Body of pancreas (tissue), 4 donors: Measurements from ENCODE around the gene LACTB.
"Not testable (repeated sequence)": the region's sequence is repeated elsewhere in the genome, so short reads cannot be mapped to it uniquely, and the experiment has no call there.

Experiments
- CTCF ChIP-seq, 7 experiments: fragments of 450-650 bp in 4 of 7; fragments of 200-600 bp in 3 of 7; sonication (generic) in 3 of 7; IDR thresholded peaks; one replicate each; pipeline ENCODE4 v1.5.1; 2016 to 2019; ENCODE audit warnings: antibody characterized with exemption in 7 of 7
- POLR2A ChIP-seq, 3 donors: fragments of 450-650 bp; IDR thresholded peaks; one replicate each; pipeline ENCODE4 v1.6.1; 2016; ENCODE audit warnings: antibody characterized with exemption in 3 of 3, mild to moderate bottlenecking in 2 of 3

DNA sequence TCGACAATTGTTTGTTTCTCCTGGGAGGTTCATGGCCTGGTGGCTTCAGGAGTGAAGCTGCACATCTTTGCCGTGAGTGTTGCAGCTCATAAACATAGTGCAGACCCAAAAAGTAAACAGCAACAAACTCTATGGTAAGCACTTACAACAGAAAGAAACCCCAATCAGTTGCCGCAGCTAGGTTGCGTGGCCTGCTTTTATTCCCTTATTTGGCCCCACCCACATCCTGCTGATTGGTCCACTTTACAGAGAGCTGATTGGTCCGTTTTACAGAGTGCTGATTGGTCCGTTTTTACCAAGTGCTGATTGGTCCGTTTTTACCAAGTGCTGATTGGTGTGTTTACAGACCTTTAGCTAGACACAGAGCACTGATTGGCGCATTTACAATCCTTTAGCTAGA lies 16.3 kb upstream of the LACTB start:
- not testable (repeated sequence) for TF ChIP-seq CTCF, POLR2A (IDR thresholded peaks at IDR 0.05)
